HG02571 (cell line): Measurements from ENCODE around the gene LRRC8B.

ENCODE experiments used
- ATAC-seq: cut with Tn5 transposase; IDR thresholded peaks from one replicate; pipeline ENCODE4 v1.9.1; 2021; ENCODE audit warnings: mild to moderate bottlenecking, moderate library complexity; ENCODE audit not compliant: unreplicated experiment

Gene LRRC8B

DNA sequence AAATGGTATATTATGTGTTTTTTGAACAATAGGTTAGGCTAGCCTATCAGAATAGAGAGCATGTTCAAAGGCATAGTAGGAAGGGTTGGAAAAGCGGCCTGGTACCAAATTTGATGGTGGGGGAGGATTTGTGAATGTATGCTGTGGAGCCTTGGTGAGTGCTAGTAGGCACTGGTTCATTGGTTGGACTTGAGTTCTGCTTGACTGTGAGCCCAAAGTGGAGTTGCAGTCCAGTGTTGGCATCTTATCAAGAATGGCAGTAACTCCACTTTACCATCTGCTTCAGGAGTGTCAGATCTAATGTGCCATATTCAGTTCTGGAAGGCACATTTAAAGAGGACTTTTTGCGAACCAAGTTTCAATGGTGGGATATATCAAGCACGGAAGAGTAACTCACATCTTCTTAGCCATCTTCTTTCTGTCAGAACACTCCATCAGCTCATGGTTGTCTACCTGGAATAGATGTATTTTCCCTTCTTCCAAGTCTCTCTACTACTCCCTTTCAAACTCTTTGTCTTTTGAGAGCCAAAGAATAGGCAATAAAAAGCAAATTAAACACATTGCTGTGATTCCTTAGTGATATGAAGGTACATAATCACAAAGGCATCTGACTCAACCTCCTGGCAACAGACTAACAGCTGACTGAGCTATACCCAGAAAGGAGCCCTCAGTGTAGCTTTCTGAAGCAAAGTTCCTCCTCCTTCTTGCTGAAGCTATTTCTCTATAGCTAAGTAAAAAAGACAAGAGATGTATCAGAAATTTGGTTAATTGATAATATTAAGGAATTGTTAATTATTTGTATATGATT, 21.7 kb downstream of the LRRC8B start:
- ATAC-seq: no peak

DNA sequence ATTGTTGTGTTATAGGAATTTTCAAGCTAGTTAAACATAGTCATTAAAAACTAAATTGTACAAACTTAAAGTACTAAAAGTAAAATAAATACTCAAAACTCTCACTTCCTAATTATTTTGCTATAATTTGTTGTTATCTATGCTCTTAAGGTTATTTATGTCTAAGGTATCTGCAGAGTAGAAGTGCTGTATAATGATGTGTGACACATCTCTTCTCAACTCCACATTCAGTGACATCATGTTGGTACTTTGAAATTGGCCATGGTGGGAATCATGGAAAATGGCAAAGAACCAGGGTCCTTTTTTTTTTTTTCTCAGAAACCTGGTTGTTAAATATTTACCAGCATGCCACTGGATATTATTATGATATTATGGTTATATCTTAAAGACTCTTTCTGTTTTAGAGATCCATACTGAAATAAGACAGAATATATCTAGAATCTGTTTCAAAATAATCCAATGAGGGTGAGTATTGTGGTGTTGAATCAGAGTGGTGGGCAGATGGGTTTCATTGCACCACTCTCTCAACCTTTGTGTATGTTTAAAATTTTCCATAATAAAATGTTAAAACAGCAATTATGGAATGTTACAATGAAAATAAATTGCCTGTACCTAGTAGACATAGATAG, 22.4 kb downstream of the LRRC8B start:
- no peak for ATAC-seq

DNA sequence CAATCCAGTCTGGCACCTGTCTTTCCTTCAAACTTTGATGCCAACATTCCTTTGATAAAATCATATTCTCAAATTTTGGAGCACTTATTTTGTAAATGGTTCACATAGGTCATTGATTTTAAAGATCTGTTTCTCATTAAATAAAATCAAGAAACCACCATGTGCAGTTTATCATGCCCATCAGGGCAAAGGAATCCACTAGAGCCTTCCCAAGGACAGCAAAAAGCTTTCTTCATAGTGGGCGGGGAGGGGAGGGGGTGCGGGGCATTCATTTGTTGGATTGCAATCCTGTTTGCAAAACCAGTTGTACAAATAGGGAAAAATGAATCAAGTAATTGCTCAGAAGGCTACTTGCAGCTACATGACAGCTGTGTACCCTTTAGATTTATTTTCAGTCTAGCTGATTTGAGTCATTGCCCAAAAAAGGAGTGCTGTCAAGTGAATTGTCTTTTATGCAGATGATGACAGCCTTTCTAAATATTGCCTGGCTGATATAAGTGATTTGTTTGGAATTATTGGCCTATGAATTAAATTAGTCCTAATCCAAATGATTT, 23.0 kb downstream of the LRRC8B start:
- no peak for ATAC-seq

DNA sequence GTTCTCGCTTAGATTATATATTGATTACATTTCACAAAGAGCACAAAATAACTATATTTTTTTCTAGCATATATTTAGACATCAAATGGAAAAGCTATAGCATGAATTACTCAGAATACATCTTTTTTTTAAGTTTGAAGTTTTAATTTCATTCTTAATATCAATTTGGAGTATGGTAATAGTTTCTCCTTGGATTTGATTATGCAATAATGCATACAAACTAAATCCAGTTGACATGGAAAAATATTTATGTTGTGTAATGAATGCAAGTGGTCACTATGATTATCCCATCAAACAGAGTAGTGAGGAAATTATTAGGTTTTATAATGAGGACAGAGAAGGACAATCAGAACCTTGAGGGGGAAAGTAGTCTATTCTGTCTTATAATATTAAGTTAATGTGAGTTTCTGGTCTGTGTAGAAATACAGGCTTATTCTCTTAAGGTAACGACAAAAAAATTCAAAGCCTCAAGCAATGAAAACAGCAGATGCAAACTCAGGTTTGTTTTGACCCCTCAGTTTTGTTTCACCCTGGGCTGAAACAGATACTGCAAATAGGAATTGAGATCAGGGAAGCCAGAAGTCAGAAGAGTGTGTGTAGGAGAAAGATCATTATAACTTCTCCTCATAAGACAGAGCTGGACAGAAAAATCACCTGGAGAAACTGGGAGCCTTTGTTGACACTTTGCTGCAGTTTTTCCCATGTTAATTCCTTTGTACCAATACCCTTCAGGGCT, 23.7 kb downstream of the LRRC8B start:
- ATAC-seq: no peak

GRCh38 chr1:89550995-89551394, 26.4 kb downstream of the LRRC8B start:
- ATAC-seq: no peak

GRCh38 chr1:89552471-89553081, 27.9 kb downstream of the LRRC8B start:
- ATAC-seq: peak; percentile 62

DNA sequence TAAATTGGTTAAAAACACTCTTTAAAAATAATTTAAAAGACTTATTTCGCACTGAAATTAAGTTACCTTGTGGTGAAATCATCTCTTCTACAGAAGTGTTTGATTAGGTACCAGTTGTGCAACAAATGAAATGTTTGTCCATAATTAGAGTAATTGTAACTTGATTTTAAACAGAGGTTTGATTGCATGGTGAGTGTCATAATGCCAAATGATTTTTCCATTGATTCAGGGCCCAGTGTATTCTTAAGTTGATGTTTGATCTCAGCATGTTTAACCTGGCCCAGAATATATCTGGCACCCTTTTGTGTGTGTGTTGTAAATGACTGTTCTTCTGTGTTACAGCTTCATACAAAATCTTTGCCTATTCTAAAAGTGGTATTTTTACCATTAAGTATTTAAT, 28.5 kb downstream of the LRRC8B start:
- no peak for ATAC-seq

DNA sequence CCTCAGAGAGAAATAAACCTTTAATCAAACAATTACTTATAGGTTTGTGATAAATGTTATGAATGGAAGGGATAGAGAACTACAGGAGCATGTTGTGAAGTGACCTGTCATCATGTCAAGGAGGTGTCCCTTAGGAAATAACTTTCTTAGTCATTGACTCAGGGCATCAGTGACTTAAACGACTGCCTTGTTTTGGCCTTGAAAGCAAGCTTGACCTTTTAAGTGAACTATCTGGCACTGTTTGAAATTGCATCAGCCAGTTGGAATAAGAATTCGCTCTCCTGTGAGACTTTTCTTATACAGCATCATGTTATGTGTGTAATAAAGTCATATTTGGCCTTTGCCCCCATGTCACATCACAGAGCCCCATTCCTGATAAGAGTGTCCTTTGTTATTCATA, 30.9 kb downstream of the LRRC8B start:
- ATAC-seq: no peak

- ATAC-seq: no peak
These were observed 32.3 kb downstream of the LRRC8B start for GRCh38 chr1:89556726-89557444.

DNA sequence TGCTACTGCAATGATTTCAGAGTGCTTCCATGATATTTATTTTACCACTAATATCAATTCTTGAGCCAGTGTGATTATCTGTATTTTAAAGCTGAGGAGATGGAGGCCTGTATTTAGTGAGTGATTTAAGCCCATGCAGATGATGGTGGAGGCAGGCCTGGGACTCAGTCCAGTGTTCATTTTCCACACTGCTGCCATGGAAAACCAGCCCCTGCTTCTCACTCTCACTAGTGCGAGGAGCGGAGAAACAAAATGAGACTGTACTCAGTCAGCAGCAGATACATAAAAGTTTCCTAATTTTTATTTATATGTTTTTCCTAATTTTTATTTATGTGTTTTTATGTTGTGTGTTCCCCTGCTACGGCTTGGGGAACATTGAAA, 32.8 kb downstream of the LRRC8B start:
- no peak for ATAC-seq

DNA sequence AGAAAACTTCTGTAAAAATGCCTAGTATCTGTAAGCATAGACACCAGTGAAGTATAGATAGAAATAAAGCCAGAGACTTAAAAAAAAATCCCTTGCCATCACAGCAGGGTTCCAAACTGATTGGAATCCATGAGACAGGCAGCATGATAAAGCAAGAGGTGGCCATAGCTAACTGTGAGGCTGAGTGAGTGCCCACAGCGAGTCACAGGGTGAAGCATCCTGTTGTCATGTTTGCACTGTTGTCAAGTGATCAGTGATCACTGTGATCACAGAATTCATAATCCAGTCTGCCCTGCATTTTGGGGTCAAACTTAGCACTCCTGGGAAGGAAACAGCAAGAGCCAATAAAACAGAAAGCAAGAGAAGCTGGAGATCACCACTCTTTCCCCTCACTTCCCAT, 33.3 kb downstream of the LRRC8B start:
- ATAC-seq: no peak

DNA sequence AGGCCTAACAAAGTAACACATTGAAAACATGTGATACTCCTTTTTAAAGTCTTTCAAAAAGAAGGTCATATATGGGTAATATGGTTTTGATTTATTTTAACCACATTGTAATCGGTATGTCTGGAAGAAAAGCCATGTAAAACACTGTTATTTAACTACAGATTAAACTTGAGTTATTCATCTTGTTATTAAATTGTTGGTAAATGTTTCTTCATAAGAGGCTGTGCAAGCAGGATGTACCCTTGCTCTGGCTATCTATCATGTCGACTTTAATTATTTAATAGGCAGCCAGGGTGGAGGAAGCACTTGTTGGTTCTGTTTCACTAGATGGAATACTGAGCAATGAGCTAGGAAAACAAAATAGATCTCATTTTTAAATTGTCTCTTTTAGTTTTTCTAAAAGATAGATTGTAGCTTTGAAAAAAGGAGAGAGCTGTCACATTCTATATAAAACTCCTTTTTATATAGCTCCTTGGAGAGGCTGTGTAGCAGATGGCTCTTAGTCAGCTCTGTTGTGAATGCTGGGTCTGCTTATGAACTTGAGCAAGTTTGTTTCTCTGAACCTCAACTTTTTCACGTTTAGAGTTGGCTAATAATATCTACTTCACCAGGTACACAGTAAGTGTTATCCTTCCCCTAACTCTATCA, 39.5 kb downstream of the LRRC8B start:
- no peak for ATAC-seq

DNA sequence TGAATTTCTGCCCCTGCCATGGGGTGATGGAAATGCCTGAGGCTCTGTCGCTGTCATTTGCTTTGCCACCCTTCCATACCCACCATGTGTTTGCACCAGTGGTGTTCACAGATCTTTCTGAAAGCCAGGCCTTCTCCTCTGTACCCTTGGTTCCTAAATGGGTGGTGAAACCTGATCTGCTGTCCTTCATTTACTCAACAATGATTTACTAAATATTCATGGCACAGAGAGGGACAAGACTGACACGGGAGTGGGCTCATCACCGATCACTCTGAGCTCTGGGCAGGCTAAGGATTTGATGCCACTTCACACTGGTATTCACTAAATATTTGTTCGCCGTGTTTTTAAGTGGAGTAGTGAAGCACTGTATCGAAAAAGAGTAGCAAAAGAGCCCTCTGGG, 40.9 kb downstream of the LRRC8B start:
- no peak for ATAC-seq

- no peak for ATAC-seq
These were observed 42.1 kb downstream of the LRRC8B start for GRCh38 chr1:89566761-89567174.

GRCh38 chr1:89567797-89568196, 43.2 kb downstream of the LRRC8B start:
- ATAC-seq: no peak

DNA sequence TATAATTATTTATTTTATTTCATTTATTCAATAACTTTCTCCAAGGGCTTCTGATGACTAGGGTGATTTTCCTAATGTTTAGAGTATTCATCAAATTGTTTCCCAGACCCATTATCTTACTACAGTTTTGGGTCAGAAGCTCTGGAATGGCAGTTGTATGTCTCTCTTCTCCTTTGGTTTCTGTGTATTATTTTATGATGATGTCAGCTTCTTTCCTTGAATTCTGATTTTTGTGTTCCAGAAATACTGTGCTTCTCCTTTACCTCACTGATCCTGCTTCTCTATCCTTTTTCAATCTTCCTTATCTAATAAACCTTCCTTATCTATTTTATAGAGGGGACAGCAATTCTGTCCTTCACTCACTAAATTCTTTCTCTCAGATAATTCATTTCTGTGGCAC, 48.8 kb downstream of the LRRC8B start:
- no peak for ATAC-seq

- no peak for ATAC-seq
These were observed 50.0 kb downstream of the LRRC8B start for GRCh38 chr1:89574621-89575020.

- ATAC-seq: no peak
These were observed 50.6 kb downstream of the LRRC8B start for GRCh38 chr1:89575207-89575606.

- ATAC-seq: no peak
These were observed 51.4 kb downstream of the LRRC8B start for GRCh38 chr1:89576013-89576412.

- ATAC-seq: no peak
These were observed 53.5 kb downstream of the LRRC8B start for GRCh38 chr1:89578151-89578550.
